HG02588 (cell line): ENCODE results near the gene IGF1R.

Source experiments
- ATAC-seq: cut with Tn5 transposase; IDR thresholded peaks from one replicate; pipeline ENCODE4 v1.9.1; 2021; ENCODE audit warnings: mild to moderate bottlenecking, moderate library complexity; ENCODE audit not compliant: unreplicated experiment

The IGF1R gene

DNA sequence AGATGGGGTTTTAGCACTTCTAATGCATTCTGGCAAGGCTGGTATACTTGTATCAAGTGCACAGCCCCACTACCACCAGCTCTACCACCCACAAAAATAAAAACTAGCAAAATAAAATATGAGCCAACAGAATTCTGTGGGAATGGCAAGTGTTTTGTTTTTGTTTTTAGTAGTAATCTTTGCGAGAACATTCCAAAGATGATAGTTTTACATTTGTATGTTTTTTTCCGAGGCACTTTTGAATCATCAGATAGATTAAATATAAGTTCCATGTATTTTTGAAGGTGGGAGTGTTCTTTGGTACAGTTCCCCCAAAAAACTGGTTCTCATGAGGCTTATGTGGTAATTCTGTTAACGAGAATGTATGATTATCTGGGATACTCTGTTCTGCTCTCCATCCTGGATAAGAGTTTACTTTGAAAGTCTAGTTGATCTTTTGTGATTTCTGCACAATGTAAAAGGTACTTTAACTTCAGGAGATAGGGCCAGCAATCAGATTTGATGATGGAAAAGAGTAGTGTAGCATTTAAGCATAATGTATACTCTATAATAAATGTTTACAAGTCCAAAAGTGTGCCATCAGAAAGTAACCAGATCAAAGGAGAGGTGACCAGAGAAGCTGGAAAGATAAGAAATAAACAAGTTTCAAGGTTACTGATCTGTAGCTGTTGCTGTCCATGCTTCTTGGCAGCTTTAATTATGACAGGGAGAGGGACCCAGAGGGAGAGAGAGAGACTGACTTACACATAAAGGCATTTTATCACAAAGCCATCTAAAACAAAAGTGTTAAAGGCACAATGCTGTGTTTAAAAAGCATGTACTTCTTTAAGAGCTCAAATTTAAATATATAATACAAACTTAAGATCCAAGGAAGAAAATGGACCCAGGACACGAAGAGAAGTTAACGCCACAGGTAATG, 228.4 kb downstream of the IGF1R start:
- ATAC-seq, result no peak

DNA sequence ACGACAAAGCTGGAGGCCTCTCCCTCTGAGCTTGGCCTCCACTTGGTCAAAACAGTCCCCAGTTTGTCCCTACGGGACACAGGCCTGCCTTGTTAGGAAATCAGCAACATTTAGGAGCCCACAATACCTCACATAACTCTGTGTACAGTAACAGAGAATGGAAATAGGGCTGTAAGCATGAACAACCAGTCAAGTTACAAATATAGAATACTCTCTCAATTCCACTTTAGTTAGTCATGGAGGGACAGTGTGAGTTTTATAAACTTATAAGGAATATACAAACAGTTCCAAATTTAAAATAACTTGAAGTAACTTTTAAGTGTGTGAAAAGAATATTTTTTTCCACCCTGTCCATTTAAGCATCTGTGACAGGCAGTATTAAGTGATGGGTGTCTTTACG, 229.8 kb downstream of the IGF1R start:
- ATAC-seq, result no peak

DNA sequence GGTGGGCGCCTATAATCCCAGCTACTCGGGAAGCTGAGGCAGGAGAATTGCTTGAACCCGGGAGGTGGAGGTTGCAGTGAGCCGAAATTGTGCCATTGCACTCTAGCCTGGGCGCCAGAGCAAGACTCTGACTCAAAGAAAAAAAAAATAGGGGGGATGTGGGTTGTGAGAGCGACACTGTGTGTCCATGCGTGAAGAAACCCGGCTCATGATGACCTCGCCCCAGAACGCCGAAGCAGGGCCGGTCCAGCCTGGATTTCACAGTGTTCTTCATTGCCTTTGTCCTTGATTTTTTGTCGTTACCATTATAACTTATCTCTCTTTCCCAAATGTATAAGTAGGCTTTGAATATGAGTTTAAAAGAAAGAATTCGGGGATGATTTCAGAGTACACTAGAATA, 230.5 kb downstream of the IGF1R start:
- no peak for ATAC-seq

DNA sequence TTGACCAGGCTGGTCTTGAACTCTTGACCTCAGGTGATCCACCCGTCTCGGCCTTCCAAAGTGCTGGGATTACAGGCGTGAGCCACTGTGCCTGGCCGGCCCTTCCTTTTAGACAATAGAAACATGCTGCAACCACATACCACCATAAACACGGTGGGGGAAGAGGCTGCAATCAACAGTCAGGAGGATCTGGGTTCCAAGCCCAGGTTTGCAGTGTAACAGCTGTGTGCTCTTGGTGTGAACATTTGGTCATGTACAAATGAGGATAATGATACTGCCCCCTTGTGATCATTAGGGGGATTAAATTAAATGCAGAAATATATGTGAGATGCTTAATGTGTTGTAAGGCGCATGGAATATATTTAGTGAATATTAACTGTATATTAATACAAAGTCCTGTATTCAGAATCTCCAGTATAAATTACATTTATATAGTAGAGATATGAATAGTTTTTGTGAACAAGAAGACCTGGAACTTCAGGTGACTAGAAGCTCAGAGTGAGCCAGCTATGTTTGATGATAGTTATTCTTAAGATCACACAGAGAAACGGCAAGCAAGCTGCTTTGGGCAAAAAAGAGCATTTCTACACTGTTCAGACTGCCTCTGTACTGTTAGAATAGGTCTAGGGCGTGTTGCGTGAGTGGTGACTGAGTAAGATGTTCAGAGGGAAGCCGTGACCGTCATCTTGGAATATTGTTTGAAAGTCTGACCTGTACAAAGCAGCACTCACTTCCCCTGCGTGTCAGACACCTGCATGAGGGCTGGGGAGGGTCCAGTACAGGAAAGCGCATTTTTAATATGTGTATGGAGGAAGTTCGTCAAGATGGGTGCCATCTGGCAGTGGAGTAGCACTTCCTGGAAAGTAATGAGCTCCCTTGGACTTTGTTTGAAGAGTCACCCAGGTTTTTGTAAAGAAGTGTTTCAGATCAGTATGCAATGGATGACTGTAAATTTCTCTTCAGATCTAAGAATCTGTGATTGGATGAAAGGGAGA, 233.5 kb downstream of the IGF1R start:
- no peak for ATAC-seq

DNA sequence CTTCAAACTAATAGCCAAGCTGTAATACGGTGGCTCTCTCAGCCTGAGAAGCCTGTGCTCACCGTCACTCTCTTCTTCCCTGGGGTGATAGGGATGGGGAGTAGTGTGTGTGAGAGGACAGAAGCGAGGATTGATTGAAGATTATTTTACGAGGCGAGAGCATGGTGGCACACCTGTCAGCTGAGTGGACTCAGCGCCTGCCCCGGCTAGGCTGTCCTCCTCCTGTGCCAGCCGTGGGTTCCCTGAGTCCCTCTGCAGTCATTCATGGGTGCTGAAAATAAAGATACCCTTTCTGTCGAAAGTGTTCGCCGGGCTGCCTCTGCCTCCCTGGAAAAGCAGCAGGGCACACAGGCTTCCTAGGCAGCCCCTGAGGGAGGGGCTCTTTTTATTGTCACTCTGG, 235.1 kb downstream of the IGF1R start:
- ATAC-seq, result no peak

DNA sequence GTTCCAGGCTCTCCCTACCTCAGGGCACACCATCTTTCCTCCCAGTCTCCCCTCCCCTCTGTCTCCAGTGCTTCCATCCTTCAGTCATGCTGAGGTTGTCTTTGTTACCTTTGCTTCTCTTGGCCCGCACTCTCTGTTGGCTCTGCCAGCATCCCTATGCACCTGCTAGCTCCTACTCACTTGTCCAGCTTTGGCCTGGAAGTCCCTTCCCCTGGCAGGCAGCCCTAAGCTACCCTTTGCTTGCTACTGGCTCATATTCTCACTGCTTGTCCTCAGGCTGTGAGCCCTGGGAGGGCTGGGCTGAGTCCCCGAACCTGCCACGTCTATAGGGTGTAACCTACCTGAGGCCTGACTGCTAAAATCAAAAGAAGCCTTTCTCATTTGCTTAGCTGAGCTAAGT, 236.6 kb downstream of the IGF1R start:
- no peak for ATAC-seq

DNA sequence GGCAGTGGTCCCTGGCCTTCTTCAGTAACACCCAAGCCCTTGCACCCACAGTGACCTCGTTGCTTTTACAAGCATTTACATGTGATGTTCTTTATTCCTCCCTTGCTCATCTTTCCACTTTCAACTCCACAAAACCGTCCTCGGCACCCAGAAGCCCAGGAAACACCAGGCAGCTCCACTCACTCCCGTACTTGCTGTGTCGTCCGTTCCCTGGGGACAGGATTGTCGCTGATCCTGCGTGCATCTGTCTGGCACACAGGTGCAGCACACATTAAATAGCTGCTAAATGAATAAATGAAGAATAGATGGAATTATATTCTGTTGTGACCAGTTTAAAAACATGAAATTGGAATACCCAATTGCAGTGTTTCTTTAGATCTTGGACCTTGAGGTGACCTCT, 239.6 kb downstream of the IGF1R start:
- ATAC-seq, result no peak

DNA sequence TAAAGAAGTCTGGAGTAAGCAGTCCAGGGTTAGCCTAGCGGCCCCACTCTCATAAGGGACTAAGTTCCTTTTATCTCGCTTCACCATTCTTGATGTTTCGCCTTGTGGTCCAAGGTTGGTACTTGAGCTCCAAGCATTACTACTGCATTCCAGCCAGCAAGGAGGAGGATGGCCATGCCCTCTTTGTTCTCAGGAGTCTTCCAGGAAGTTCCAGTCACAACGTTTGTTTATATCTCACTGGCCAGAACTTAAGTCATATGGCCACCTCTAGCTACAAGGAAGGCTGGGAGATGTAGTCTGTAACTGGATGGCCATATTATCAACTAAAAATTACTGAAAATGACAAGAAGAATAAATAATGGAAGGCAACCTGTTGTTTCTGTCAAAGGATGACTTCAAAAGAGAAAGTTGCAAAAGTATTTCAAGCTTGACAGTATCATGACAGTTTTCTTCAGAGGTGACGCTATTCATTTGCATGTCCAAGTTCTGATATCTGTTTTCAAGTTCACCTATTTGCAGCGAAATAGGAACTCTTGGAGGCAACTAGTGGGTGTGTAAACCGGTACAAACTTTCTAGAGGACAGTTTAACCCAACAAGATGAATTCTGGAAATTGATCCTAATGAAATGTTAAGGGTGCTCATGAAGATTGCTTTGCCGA, 240.6 kb downstream of the IGF1R start:
- ATAC-seq, result no peak

DNA sequence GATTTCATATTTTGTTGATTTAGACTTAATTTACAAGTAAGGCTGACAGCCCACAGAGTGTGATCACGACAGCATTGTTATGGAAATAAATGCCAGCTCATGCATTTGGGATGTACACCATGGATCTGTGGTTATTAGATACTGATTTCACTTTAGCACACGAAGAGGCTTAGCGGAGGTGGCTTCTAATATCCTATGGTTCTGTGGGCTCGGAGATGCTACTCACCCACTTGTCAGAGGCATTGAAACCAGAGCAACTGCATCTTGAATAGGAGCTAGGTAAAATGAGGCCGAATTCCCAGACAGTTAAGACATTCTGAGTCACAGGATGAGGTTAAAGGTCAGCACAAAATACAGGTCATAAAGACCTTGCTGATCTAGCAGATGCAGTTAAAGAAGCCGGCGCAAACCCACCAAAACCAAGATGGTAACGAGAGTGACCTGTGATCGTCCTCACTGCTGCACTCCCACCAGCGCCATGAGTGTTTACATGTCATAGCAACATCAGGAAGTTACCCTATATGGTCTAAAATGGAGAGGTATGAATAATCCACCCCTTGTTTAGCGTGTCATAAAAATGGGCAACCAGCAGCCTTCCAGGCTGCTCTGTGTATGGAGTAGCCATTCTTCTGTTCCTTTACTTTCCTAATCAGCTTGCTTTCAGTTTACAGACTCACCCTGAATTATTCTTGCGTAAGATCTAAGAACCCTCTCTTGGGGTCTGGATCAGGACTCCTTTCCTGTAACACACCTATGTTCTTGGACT, 241.8 kb downstream of the IGF1R start:
- no peak for ATAC-seq

DNA sequence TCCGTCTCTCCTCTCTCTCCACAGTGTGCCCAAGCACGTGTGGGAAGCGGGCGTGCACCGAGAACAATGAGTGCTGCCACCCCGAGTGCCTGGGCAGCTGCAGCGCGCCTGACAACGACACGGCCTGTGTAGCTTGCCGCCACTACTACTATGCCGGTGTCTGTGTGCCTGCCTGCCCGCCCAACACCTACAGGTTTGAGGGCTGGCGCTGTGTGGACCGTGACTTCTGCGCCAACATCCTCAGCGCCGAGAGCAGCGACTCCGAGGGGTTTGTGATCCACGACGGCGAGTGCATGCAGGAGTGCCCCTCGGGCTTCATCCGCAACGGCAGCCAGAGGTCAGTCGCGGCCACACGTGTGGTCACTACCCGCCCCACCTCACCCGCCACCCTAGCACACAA, 243.0 kb downstream of the IGF1R start:
- ATAC-seq, result no peak

DNA sequence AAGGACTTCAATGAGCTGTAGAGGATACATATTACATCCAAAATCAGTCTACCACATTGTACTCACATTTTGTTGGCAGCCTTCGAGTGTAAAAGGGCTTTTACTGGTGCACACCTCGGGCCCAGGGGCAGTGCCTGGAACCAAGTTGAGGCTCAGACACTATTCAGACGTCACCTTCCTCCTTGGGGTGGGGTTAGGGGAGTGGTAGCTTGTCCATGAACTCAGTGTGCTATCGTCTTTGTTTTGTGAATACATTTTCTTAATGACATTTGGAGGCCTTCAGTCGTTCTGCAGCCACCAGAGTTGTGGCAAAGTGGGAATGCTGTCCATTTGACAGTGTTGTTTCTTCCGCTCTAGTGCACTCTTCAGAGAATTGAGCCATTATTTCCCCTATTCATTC, 245.1 kb downstream of the IGF1R start:
- ATAC-seq, result no peak

DNA sequence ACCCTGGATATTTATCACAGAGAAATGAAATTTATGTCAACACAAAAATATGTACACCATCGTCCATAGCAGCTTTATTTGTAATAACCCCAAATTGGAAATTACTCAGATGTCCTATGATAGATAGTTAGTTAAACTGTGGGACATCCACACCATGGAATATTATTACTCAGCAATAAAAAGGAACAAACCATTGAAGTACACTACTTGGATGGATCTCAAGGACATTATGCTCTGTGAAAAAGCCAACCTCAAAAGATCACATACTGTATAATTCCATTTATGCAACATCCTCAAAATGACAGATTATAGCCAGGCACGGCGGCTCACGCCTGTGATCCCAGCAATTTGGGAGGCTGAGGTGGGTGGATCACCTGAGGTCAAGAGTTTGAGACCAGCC, 246.0 kb downstream of the IGF1R start:
- ATAC-seq, result no peak

DNA sequence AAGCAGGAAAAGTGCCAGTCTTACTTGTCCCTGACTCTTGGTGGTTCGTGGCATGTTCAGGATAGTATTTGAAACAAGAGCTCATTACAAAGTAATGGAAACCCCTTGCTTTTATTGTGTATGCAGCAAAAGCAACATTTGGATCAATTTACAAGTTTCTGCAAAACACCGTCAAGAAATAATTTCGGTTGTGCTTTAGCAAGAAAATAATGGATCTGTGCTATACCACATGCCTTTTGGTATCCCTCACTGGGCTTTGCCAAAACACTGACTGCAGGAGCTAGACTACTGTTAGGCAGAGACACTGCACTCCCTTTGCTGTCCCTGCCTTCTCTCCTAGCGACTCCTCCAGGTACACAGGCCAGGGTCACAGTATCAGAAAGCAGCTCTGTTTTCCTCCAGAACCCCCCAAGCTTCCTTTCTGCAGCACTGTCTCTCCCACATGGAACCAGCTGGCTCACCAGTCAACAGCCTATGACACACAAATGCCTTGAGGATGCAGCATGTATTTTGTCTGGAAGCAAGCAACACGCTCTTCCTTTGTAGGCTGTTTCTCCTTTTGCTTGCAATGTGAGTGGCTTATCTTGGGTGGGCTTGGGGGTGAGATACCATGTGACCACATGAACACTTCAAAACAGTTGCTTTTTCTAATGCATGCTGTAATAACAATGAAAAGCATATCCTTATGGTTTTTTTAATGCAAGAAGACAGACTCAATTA, 247.8 kb downstream of the IGF1R start:
- ATAC-seq, result no peak

DNA sequence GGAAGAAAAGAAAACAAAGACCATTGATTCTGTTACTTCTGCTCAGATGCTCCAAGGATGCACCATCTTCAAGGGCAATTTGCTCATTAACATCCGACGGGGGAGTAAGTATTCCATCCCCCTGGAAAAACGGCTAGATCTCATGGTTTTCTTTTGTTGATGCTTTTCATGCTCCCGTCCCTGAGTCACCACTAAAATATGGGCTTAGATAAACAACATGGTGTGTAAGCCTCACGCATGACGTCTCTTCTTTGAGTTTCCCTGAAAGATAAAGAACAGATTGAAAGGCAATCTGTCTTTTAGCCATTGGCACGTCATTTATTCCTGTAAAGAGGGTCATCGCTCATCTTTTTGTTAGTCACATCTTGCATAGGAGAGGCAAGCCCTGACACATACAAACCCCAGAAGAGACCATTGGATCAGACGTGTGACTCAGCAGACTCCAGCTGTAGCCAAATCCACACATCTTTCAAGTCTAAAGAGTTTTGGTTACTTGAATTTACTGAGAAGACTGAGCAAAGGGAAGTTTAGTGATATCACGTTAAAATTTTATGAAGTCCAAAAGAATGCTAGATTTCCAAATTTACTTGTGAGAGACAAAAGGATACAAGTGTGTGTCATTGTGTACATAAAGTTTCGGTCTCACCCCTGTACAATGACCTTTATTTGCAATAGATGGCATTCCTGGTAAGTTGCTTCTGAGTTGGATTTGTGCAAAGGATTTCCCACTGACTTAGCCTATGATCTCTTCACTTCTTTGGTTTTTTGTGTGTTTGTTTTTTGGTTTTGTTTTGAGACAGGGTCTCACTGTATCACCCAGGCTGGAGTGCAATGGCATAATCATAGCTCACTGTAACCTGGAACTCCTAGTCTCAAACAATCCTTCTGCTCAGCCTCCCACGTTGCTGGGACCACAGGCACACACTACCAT, 248.7 kb downstream of the IGF1R start:
- ATAC-seq, result no peak

DNA sequence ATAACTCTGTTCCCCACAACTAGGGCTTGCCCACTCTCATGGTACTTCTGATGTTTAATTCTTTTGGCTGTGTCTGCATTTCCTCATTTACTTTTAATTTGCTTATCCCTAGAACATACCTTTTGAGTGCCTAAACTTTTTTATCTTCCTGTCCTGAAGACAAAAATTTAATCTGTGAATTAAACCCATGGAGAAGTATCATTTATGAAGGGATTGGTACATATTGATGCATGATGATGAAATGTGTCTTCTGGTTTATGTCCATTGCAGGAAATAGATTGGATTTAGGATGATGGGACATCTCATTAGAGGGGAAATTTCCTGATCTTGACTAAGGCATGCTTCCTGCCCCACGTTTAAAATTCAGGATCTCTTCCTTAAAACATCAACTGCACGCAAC, 249.8 kb downstream of the IGF1R start:
- ATAC-seq, result no peak

DNA sequence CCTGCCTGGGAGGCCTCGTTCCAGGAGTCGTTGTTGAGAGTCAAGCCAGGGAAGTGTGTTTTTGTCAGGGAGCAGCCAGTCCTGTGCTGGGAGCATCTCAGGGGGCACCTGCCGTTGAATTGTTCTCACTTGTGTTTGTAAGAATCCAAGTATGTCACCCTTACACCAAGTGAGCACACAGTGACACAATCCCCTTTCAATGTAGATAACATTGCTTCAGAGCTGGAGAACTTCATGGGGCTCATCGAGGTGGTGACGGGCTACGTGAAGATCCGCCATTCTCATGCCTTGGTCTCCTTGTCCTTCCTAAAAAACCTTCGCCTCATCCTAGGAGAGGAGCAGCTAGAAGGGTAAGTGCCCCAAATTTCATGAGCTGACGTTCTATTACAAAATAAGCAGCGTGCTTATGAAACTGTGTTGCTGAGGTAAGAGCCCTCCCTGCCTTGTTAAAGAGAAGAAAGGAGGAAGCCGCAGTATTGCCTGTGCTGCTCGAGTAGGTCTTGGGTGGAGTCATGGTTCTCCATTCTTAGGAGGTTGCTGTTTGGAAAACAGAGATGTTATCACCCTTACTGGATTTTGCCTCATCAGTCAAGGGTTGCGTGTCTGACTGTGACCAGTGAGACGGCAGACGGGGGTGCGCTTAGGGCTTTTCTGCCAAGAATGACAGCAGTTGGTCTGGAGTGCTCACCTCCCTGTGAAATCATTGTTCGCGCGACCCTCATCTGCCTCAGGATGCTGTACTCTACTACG, 251.1 kb downstream of the IGF1R start:
- no peak for ATAC-seq

DNA sequence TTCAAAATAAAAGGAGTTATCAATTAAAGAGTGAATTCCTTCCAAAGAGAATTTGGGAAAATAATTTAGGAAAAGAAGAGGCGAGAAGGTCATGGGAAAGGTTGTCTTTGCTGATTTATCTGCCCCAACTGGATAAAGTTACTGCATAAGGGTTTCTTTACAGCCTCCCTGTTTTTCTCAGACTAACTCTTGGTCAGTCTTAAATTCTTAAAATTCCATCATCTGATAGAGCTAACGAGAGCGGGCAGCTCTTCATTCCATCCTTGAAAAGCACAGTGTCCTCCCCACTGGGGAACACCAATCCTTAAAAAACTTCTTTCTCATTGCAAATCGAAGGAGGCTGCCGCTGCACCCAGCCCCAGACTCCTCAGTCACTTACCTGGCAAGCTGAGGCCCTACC, 252.0 kb downstream of the IGF1R start:
- ATAC-seq, result no peak

DNA sequence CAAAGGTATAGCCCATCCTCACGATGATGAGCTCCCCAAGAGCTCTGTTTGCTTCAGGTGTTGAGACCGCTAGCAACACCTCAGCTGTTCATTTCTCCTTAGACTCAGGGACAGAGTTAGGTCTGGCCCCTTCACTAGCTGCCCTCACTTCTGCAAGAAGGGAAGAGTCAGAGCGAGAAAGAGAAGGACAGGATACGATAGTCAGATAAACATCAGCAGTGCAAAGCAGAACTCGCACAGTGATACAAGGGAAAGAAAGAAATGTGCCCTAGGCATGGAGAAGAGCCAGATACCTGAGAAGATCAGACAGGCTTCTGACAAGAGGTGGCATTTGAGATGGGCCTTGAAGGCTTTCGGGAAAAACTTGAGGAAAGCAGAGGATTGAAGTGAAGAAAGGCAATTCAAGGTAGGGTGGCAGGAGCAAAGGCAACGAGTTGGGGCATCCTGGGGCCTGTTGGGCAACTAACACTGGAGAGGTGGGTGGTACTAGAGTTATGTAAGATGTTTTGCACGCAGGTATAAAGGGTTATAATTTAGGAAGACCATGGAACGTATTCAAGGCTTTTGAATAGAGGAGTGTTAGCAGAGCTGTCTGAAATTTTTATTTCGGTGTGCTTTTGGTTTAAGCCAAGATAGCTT, 253.2 kb downstream of the IGF1R start:
- ATAC-seq, result no peak
